Lower lobe of right lung (tissue), 2 donors: Measurements from ENCODE around the gene BARHL1. TPM values are rescaled to one million over a fixed set of nuclear protein-coding genes. Genes with fewer than 3 reads are reported as not detected.

Source experiments
- ATAC-seq, 2 donors: fragments of 200-7000 bp; cut with Tn5 transposase; one replicate each; pipeline ENCODE4 v1.9.1; 2020 to 2022; ENCODE audit warnings: mild to moderate bottlenecking in 2 of 2, moderate library complexity in 2 of 2
- DNase-seq: peaks from one replicate; pipeline ENCODE4 v3.0.0-alpha.2; 2020
- H3K27ac ChIP-seq: fragments of 200-600 bp; one replicate; pipeline ENCODE4 v1.8.0; 2022
- H3K27me3 ChIP-seq: fragments of 200-600 bp; one replicate; pipeline ENCODE4 v1.8.0; 2022; ENCODE audit warnings: low read depth
- H3K36me3 ChIP-seq: fragments of 200-600 bp; one replicate; pipeline ENCODE4 v1.8.0; 2022; ENCODE audit warnings: mild to moderate bottlenecking
- H3K4me1 ChIP-seq: fragments of 200-600 bp; one replicate; pipeline ENCODE4 v1.8.0; 2022
- H3K4me3 ChIP-seq: fragments of 200-600 bp; one replicate; pipeline ENCODE4 v1.8.0; 2022; ENCODE audit warnings: mild to moderate bottlenecking
- H3K9me3 ChIP-seq: fragments of 200-600 bp; one replicate; pipeline ENCODE4 v1.8.0; 2022
- CTCF ChIP-seq: fragments of 200-600 bp; IDR thresholded peaks from one replicate; pipeline ENCODE4 v1.8.0; 2022; ENCODE audit warnings: antibody characterized with exemption, mild to moderate bottlenecking
- intact Hi-C: fragments of 100-400 bp; cut with DNase I; formaldehyde crosslinking; loops from one replicate; pipeline ENCODE4 v1.11.0; 2022
- total RNA-seq: library from RNA; stranded (reverse); fragmentation: NEBNext Ultra II Directional; extraction: Animal tissue kit (Norgen Biotek cat#: 25700); gene quantifications from one replicate; pipeline ENCODE4 v1.2.1, GENCODE V29; 2021
- donor health status: DM: no; HTN: yes; CAD: no; lungs with severe emphysema.

The BARHL1 gene
- total RNA-seq, 1 donor from 2014 or later: not detected

GRCh38 chr9:132605387-132605786 lies 23.0 kb downstream of the BARHL1 start:
- H3K9me3 ChIP-seq: no peaks in the 10 kb centered on the region
- no peak for TF ChIP-seq CTCF
- intact Hi-C loops: no loop called here
- peaks cover 80% of the 10 kb centered on the region for H3K36me3 ChIP-seq
- H3K4me3 ChIP-seq: no peak overlapping the region
- H3K4me1 ChIP-seq: no peaks in the 10 kb centered on the region
- no peak for DNase-seq
- H3K27ac ChIP-seq: no peak overlapping the region
- ATAC-seq: no peak
- no peaks in the 10 kb centered on the region for H3K27me3 ChIP-seq

- TF ChIP-seq CTCF: no peak
- no peaks in the 10 kb centered on the region for H3K9me3 ChIP-seq
- H3K27me3 ChIP-seq: no peaks in the 10 kb centered on the region
- DNase-seq (no peak), ATAC-seq (no peak)
- no peak overlapping the region for H3K4me3 ChIP-seq
- H3K36me3 ChIP-seq: peaks cover 80% of the 10 kb centered on the region
- intact Hi-C loops: no loop called here
- no peak overlapping the region for H3K27ac ChIP-seq
- no peaks in the 10 kb centered on the region for H3K4me1 ChIP-seq
Measured at GRCh38 chr9:132606066-132606465, 23.7 kb downstream of the BARHL1 start.

- ATAC-seq (no peak), DNase-seq (no peak)
- peaks cover 95% of the 10 kb centered on the region for H3K36me3 ChIP-seq
- no peak for TF ChIP-seq CTCF
- no peaks in the 10 kb centered on the region for H3K4me1 ChIP-seq
- H3K4me3 ChIP-seq: no peak overlapping the region
- H3K9me3 ChIP-seq: no peaks in the 10 kb centered on the region
- intact Hi-C loops: no loop called here
- no peak overlapping the region for H3K27ac ChIP-seq
- H3K27me3 ChIP-seq: no peaks in the 10 kb centered on the region
Measured at GRCh38 chr9:132609184-132609583, 26.8 kb downstream of the BARHL1 start.

- ATAC-seq (no peak), DNase-seq (no peak)
- Histone ChIP-seq H3K27ac (no peak overlapping the region), H3K4me3 (no peak overlapping the region), H3K9me3 (no peaks in the 10 kb centered on the region), H3K27me3 (no peaks in the 10 kb centered on the region), H3K36me3 (peaks cover 98% of the 10 kb centered on the region), H3K4me1 (no peaks in the 10 kb centered on the region)
- TF ChIP-seq CTCF: no peak
- intact Hi-C loops: no loop called here
Measured at GRCh38 chr9:132609829-132610228, 27.4 kb downstream of the BARHL1 start.

GRCh38 chr9:132610661-132611060 lies 28.3 kb downstream of the BARHL1 start:
- intact Hi-C loops: no loop called here
- Histone ChIP-seq H3K9me3 (no peaks in the 10 kb centered on the region), H3K36me3 (peaks cover 96% of the 10 kb centered on the region), H3K27ac (no peak overlapping the region), H3K27me3 (no peaks in the 10 kb centered on the region), H3K4me1 (no peaks in the 10 kb centered on the region), H3K4me3 (no peak overlapping the region)
- DNase-seq (no peak), ATAC-seq (no peak)
- TF ChIP-seq CTCF: no peak

- ATAC-seq (no peak), DNase-seq (no peak)
- Histone ChIP-seq H3K9me3 (no peaks in the 10 kb centered on the region), H3K27me3 (no peaks in the 10 kb centered on the region), H3K36me3 (peaks cover 92% of the 10 kb centered on the region), H3K4me1 (no peaks in the 10 kb centered on the region), H3K4me3 (no peak overlapping the region), H3K27ac (no peak overlapping the region)
- intact Hi-C loops: no loop called here
- TF ChIP-seq CTCF: no peak
Measured at GRCh38 chr9:132614324-132614723, 31.9 kb downstream of the BARHL1 start.
